Thyroid gland (tissue), 4 donors: ENCODE measurements around the gene ZNF14. TPM values are rescaled to one million over a fixed set of nuclear protein-coding genes. Genes with fewer than 3 reads are reported as not detected.

ENCODE experiments used
- DNase-seq, 2 donors: peaks; one replicate each; pipeline ENCODE4 v3.0.0-alpha.2; 2019
- H3K27ac ChIP-seq, 3 donors: fragments of 200-600 bp; sonication (generic); 1 replicate in 2 of 3; 2 replicates in 1 of 3; pipeline ENCODE4 v1.5.1; 2016 to 2019; ENCODE audit warnings: mild to moderate bottlenecking in 1 of 3, moderate library complexity in 1 of 3
- H3K27me3 ChIP-seq: fragments of 200-600 bp; sonication (generic); one replicate; pipeline ENCODE4 v1.5.1; 2019
- H3K36me3 ChIP-seq, 2 donors: fragments of 200-600 bp; sonication (generic); one replicate each; pipeline ENCODE4 v1.5.1; 2016 to 2019
- H3K4me1 ChIP-seq, 2 donors: fragments of 200-600 bp; sonication (generic); one replicate each; pipeline ENCODE4 v1.5.1; 2017 to 2019
- H3K4me3 ChIP-seq, 3 donors: fragments of 200-600 bp; sonication (generic); replicated peaks in 1 of 3; 1 replicate in 2 of 3; 2 replicates in 1 of 3; pipeline ENCODE4 v1.5.1; 2016; ENCODE audit warnings: mild to moderate bottlenecking in 1 of 3
- H3K9me3 ChIP-seq: fragments of 200-600 bp; sonication (generic); one replicate; pipeline ENCODE4 v1.5.1; 2017
- POLR2A ChIP-seq, 2 donors: fragments of 450-650 bp; IDR thresholded peaks; one replicate each; pipeline ENCODE4 v1.6.1; 2017; ENCODE audit warnings: antibody characterized with exemption in 2 of 2, mild to moderate bottlenecking in 2 of 2, moderate library complexity in 1 of 2
- WGBS, 2 donors: methylation state at CpG; one replicate each; pipeline ENCODE4 v1.1.5; 2017; 5-methylcytosine and 5-hydroxymethylcytosine counted together
- intact Hi-C: fragments of 100-400 bp; cut with DNase I; formaldehyde crosslinking; loops from one replicate; pipeline ENCODE4 v1.15.1; 2023
- total RNA-seq, 4 donors: library from RNA; depleted of rRNA; stranded (reverse); fragments of >200 nt; gene quantifications; one replicate each; pipeline ENCODE4 v1.2.3, GENCODE V29; 2016
- TF ChIP-seq, protein P1 (sequence below), 6 experiments: fragments of 200-600 bp in 3 of 6; fragments of 450-650 bp in 3 of 6; sonication (generic) in 3 of 6; IDR thresholded peaks; one replicate each; pipeline ENCODE4 v1.5.1; 2016 to 2019; ENCODE audit warnings: antibody characterized with exemption in 6 of 6, mild to moderate bottlenecking in 2 of 6, inconsistent platforms in 1 of 6, moderate library complexity in 1 of 6

Gene ZNF14
- total RNA-seq, 4 donors from 2014 or later, result 13.8 to 21.1 (median 17.7) TPM

DNA sequence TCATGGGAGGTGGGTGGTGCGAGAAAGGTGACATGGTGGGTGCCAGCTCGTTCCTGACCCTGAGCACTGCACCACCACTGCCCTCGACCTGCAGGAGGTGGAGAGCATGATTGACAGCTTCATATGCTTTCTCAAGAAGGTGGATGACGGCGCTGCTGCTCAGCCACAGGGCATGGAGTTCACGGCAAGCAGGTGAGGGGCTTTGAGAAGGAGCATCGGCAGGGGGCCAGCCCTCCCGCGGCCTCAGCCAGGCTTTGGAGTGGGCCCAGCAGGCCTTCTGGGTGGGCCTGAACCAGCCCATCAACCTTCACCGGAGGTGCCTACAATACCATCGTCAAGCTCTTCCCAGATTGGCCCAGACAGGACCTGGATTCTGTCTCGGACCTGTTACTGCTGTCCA lies 18.9 kb upstream of the ZNF14 start:
- Histone ChIP-seq H3K27me3 (no peaks in the 10 kb centered on the region), H3K9me3 (no peaks in the 10 kb centered on the region), H3K4me1 (no peaks in the 10 kb centered on the region), H3K4me3 (no peak overlapping the region), H3K27ac (no peak overlapping the region), H3K36me3 (no peaks in the 10 kb centered on the region)
- TF ChIP-seq, protein P1, sequence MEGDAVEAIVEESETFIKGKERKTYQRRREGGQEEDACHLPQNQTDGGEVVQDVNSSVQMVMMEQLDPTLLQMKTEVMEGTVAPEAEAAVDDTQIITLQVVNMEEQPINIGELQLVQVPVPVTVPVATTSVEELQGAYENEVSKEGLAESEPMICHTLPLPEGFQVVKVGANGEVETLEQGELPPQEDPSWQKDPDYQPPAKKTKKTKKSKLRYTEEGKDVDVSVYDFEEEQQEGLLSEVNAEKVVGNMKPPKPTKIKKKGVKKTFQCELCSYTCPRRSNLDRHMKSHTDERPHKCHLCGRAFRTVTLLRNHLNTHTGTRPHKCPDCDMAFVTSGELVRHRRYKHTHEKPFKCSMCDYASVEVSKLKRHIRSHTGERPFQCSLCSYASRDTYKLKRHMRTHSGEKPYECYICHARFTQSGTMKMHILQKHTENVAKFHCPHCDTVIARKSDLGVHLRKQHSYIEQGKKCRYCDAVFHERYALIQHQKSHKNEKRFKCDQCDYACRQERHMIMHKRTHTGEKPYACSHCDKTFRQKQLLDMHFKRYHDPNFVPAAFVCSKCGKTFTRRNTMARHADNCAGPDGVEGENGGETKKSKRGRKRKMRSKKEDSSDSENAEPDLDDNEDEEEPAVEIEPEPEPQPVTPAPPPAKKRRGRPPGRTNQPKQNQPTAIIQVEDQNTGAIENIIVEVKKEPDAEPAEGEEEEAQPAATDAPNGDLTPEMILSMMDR (IDR thresholded peaks at IDR 0.05), result no peak
- no peak for TF ChIP-seq POLR2A (IDR thresholded peaks at IDR 0.05)
- intact Hi-C loops, result no loop called here
- 76 to 81% methylated on average over 11 to 12 of the region's 12 CpGs for WGBS, 2 donors
- DNase-seq, result no peak

DNA sequence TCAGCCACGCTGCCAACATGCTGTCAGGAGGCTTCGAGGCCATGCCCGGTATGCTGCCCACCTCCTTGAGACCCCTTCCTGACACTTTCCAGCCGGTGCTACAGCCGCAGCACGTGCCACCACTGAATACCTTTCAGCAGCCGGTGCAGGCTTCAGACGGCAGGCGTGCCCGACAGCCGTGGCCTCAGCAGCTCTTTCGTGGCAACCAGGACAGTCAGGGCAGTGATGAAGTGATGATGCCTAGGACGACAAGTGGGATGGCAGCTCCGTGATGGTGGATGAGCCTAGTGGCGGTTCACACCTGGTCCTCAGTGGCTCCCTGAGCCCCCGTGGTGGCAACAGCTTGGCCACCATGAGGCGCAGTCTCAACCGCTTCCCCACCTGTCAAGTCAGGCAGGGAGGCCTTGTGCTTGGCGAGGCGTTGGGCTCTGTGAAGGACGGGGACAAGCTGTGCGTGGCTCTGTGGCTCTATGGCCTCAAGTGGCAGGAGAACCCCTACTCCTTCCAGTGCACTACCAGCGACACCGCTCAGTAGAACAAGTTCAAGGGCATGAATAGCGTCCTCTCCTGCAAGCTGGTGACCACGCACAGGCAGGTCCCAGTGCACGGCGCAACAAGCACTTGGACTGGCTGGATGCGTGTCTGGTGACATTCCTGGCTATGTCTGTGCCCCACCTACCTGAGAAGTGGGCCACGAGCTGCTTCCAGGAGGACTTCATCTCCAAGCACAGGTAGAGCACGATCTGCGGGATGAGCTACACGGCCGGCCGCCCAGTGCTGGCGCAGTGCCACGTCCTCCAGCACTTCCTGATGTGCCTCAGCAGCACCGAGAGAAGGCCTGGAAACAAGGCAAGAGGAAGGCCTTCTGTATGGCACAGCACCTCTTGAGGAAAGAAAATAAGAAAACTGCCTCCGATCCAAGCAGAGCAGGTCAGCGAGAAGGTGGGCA lies 18.2 kb upstream of the ZNF14 start:
- Histone ChIP-seq H3K4me3 (no peak overlapping the region), H3K27me3 (no peaks in the 10 kb centered on the region), H3K27ac (no peak overlapping the region), H3K4me1 (no peaks in the 10 kb centered on the region), H3K9me3 (no peaks in the 10 kb centered on the region), H3K36me3 (no peaks in the 10 kb centered on the region)
- TF ChIP-seq, protein P1 (IDR thresholded peaks at IDR 0.05), result no peak
- TF ChIP-seq POLR2A (IDR thresholded peaks at IDR 0.05), result no peak
- peak; percentile 76 for DNase-seq
- 59 to 60% methylated on average over 9 to 31 of the region's 40 CpGs for WGBS, 2 donors
- intact Hi-C loops, result no loop called here

DNA sequence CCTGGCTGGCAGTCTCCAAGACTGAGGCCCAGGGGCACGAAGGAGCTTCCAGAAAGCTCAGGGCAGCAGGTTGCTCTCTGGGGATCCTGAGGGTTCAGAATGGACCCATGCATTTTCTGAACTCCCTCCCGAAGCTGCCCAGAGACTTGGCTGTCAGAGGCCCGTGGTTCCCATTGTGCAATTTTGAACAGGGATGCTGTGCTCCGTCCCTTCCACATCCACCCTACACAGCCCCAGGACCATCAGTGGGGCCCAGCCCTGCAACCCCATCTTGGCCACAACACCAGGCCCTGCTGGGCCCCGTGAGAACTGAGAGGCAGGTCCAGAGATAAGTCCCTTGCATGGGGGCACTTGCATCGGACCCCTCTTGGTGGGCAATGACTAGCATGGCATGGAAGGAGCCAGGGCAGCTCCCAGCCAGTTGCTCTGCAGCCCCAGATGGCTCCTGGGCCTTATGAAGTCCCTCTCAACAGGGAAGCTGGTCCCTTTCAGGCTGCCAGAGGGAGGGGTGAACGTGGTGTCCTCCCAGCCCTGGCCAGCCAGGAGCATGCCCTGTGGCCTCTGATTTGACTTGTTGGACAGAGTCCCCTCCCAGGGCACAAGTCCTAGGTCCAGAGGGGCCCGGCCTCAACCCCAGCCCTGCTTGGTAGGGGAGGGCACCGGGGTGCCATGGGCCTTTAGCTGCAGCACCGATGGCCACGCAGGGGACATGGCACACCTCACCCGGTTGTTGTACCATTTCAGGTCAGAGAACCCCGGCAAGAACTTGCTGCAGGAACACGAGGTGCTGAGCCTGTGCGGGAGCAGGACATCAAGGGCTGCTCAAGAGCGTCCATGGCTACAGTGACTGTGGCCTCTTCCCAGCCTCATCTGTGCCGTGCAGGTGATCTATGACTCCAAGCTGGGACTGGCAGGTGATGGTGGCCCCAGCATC lies 17.3 kb upstream of the ZNF14 start:
- Histone ChIP-seq H3K27ac (no peak overlapping the region), H3K36me3 (no peaks in the 10 kb centered on the region), H3K27me3 (no peaks in the 10 kb centered on the region), H3K9me3 (no peaks in the 10 kb centered on the region), H3K4me3 (no peak overlapping the region), H3K4me1 (no peaks in the 10 kb centered on the region)
- DNase-seq, result no peak
- intact Hi-C loops, result no loop called here
- 91% methylated on average over 12 to 14 of the region's 17 CpGs for WGBS, 2 donors
- TF ChIP-seq POLR2A (IDR thresholded peaks at IDR 0.05), result no peak
- TF ChIP-seq, protein P1 (IDR thresholded peaks at IDR 0.05), result no peak

DNA sequence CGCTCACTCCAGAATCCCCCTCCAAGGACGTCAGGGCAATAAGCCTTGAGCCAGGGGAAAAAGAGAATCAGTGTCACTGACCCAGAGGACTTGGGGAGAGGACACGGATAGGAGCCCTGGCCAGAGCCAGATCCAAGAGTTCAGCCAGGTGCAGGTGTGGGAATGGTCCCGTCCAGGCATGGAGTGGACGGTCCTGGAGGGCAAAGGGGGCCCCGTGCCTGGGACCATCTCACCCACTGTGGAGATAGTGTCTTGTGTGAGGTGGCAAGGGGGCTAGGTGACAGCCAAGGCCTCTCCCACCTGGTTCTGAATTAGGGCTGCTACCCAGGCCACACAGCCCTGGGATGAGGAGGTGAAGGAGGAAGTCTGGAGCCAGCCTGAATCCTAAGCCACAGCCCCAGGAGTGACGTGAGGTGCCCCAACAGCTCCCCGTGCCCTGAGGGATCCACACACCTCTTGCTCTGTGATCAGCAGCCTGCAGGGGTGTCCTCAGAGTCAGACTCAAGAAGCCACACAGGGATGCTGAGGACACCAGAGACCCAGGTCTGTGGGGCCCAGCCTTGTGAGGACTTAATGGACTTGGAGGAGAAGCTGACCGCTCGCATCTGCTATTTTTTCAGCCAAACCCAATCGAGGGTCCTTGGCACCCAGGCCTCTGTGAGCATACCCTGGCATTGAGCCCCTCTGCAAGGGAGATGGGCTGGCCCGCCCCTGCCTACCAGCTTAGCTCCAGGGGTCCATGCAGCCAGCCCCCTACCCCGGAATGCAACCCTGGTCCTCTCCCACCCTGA lies 16.4 kb upstream of the ZNF14 start:
- Histone ChIP-seq H3K4me1 (no peaks in the 10 kb centered on the region), H3K4me3 (no peak overlapping the region), H3K36me3 (no peaks in the 10 kb centered on the region), H3K9me3 (no peaks in the 10 kb centered on the region), H3K27me3 (no peaks in the 10 kb centered on the region), H3K27ac (no peak overlapping the region)
- TF ChIP-seq POLR2A (IDR thresholded peaks at IDR 0.05), result no peak
- TF ChIP-seq, protein P1 (IDR thresholded peaks at IDR 0.05), result no peak
- no peak for DNase-seq
- 87 to 100% methylated on average over 1 to 8 of the region's 13 CpGs for WGBS, 2 donors
- intact Hi-C loops, result no loop called here
